HG02763 (cell line): ENCODE measurements around the gene OR6C3.
"Not testable (repeated sequence)": the region's sequence is repeated elsewhere in the genome, so short reads cannot be mapped to it uniquely, and the experiment has no call there.

Experiments
- ATAC-seq: cut with Tn5 transposase; IDR thresholded peaks from one replicate; pipeline ENCODE4 v1.9.1; 2021; ENCODE audit warnings: mild to moderate bottlenecking, moderate library complexity; ENCODE audit not compliant: unreplicated experiment

The OR6C3 gene

DNA sequence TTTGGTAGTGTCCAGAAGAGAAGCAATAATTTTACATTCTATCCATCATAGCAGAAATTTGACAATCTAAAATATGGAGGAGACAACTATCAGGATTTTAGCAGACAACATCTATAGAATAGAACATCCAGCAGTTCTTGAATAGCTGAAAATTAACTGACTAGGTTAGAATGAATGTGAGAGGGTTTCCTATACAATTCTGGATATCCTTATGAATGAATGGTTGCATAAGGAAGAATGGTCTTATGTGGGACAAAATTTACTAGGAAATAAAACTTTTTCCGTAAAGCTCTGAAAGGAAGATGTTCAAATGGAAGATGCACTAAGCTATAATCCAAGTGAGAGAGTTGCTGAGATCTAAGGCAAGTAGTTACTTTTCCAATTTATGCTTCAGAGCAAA lies at the start of gene OR6C3:
Gene OR6C3, plus strand, starts transcription at position 301 of the 400 bp plus-strand sequence. CDS start 955 bp downstream, outside the sequence.
- no peak for ATAC-seq

- ATAC-seq = no peak
Measured at GRCh38 chr12:55280991-55281390, 49.6 kb upstream of the OR6C3 start.

GRCh38 chr12:55289999-55290398 lies 40.5 kb upstream of the OR6C3 start:
- no peak for ATAC-seq

- no peak for ATAC-seq
Measured at GRCh38 chr12:55296469-55296868, 34.1 kb upstream of the OR6C3 start, which contains the start of gene OR6C6. Gene OR6C6, minus strand, starts transcription at chr12:55296569. Its CDS starts 1,337 bp downstream, at chr12:55295232.

DNA sequence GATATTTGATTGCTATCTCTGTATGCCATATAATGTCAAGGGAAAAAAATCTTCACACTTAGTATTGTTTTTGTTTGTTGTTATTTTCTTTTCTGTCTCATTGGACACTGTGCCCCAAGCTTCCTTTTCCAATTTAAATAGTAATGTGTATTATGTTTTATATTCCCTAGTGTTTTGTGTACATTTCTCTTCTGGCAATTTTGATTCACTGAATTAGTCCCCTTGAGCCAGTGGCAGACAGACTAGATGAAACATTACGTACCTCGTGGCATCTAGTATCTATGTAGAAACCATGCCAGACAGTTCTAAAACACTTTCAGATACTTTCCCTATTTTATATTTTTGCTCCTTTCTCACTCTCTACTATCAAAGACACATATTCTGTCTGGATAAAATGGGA lies 16.5 kb upstream of the OR6C3 start, which contains the start of gene OR6C1:
Gene OR6C1, plus strand, starts transcription at position 301 of the 400 bp plus-strand sequence. CDS start 6,257 bp downstream, outside the sequence.
- ATAC-seq = no peak

DNA sequence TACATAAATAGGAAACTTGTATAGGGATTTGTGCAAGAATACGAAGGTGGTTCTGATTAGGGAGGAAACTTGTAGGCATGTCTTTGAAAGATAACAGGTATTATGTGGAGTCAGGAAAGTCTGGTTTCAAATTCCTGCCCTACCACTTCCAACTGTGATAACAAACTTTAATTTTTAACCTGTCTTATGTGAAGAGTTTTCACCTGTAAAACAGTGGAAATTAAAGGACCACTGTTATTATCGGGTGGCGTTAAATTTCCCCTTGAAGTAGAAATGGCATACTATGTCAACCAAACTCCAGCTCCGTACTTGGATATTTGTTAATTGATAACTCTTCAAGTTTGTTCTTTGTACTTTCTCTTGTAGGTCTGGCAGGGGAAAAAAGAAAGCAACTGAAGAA lies 10.3 kb upstream of the OR6C3 start:
- ATAC-seq = no peak

GRCh38 chr12:55325801-55326200 lies 4.7 kb upstream of the OR6C3 start:
- not testable (repeated sequence) for ATAC-seq

GRCh38 chr12:55336002-55336401 lies 5.5 kb downstream of the OR6C3 start:
- no peak for ATAC-seq

GRCh38 chr12:55355338-55355737 lies 24.8 kb downstream of the OR6C3 start:
- ATAC-seq = not testable (repeated sequence)

GRCh38 chr12:55362675-55363074 lies 32.1 kb downstream of the OR6C3 start, which contains the start of gene OR6C75:
Gene OR6C75, plus strand, starts transcription at chr12:55362975. Its CDS starts 2,136 bp downstream, at chr12:55365111.
- ATAC-seq = no peak

GRCh38 chr12:55365086-55365485 lies 34.5 kb downstream of the OR6C3 start:
- no peak for ATAC-seq

DNA sequence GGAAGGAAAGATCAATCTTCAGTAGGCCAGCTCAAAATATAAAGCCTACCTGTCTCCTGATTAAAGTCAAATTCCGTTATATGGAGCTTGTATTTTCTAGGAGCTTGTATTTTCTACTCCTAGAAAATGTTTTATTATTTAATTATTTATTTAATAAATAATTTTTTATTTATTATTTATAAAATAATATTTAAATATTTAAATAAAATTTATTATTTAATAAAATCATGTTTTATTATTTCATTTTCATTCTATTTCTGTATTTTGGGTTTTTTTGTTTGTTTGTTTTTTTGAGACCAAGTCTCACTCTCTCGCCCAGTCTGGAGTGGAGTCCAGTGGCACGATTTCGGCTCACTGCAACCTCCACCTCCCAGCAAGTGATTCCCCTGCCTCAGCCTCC lies 42.0 kb downstream of the OR6C3 start:
- no peak for ATAC-seq
